GM18868 (cell line): ENCODE measurements around the gene LNX1.

Experiments
- ATAC-seq: cut with Tn5 transposase; IDR thresholded peaks from one replicate; pipeline ENCODE4 v1.9.1; 2021; ENCODE audit warnings: mild to moderate bottlenecking, moderate library complexity; ENCODE audit not compliant: unreplicated experiment

The LNX1 gene

GRCh38 chr4:53575552-53575951 is 15.7 kb downstream of the LNX1 start:
- no peak for ATAC-seq

DNA sequence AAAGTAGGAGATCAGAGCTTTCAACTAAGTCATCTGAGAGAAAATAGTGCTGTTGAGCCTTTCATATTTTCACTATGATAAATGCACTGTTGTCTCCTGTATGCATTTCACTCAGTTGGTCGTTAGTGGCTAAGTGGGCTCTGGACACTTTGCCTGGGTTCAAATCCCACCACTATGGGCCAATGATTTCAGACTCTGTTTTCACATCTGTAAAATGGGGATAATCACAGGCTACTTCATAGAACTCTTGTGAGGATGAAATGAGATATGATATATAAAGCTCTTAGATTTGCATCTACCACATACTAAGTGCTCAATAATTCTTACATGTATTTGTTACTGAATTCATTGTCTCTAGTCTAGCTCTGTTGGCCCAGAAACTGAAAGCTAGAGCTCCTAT is 16.8 kb downstream of the LNX1 start:
- no peak for ATAC-seq

DNA sequence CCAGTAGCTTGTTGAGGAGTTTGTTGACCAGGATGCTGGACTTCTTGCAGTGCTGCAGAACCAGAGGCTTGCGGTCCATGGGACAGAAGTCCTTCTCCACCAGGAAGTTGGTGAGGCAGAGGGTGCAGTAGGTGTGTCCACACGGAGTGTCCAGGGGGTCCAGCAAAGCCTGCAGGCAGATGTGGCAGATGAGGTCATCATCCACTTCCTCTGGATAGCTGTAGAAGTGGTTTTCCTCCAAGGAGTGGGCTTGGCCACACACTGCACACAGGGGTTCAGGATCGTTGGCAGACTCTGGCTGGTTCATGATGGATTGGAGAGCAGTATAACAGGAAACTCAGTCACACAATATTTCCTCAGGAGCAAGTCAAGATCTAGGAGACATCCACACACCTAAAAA is 17.6 kb downstream of the LNX1 start:
- ATAC-seq, result no peak

- ATAC-seq, result no peak
Observed at GRCh38 chr4:53572600-53572994, 18.7 kb downstream of the LNX1 start.

GRCh38 chr4:53571936-53572599 is 19.2 kb downstream of the LNX1 start:
- ATAC-seq, result no peak

DNA sequence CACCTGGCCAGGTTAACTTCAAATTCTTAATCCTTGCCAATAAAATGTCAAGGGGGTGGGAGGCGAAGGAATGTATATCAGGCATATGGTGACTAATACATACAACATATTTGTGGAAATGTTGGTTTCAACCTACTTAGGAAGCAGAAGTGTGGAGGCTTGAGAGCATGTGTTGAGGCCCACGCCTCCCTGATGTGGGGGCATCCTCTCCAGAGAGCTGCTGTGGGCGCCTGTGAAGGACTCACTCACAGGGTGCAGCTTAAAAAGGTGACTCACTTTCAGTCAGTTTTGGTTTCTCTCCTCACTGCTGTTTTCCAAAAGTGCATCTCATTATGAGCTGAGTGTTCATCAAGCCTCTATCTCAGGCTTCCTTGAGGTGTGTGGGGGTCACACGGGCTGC is 27.5 kb downstream of the LNX1 start:
- peak; percentile 95 for ATAC-seq

DNA sequence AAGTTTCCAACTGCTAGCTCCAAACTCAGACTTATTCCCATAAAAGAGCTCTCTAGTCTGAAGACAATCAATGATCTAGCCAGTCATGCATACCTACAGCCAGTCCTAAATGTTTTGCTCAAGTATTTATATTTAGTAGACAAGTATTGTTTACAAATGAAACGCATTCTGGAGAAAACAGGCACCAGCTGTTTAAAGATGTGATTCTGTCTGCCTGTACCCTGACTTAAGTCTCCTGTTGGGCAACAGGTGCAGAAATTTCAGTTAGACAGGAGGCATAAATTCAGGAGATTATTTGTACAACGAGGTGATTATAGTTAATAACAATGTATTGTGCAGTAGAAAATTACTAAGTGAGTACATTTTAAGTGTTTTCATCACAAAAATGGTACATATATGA is 28.9 kb downstream of the LNX1 start:
- ATAC-seq, result no peak

DNA sequence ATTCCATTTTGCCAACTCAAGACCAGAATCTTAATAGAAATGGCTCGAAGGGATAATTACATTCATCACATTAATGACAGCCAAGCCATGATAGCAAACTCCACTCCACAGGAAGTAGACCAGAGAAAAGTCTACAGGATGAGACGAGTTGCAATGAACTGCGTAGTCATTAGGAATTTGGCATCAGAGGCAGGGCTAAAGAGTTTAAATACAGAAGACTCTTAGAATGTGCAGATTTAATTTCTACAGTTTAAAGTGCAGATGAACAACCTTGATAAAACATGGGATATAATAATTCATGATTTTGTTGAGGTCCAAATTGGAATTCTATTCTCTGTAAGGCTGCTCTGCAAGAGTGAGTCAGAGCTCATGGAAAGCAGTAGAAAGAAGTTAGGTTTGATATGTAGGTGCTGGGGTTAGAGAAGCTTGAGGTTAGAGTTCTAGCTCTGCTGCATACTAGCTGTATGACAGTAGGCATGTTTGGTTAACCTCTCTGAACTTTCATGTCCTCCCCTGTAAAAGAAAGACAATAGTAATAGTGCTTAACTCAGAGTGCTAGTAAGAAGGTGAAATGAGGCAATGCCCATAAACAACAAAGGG is 32.2 kb downstream of the LNX1 start:
- no peak for ATAC-seq

DNA sequence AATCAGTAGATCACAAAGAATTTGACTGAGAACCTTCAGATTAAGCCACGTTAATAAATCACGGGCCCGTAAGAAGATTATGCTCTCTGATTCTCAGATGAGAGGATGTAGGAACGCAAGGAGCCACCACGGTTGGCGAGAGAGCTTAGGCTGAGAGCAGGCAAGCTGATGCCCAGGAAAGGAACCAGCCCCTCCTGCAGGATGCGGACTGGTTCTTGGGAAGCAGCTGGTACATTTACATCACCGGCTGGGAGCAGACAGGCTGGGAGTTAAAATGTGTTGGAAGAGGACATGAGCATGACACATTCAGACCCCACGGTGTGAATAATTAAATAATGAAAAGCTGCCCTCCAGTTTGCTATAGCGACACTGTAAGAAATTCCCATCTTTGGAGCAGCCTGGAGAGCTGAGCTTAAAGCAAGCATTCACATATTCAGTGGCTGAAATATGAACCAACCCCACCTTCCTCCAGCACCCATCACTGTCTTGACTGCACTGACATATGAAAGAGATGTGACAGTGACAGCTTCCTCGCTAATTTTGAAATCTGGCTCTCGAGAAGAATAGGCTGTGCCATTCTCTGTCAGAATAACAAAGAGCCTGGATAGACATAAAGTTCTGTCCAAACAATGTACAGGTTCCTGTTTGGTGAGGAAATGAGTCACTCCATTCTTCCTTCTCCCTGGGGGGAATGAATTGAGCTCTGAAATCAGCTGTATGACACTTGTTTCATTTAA is 33.1 kb downstream of the LNX1 start:
- ATAC-seq, result no peak

GRCh38 chr4:53557669-53558064 is 33.6 kb downstream of the LNX1 start:
- no peak for ATAC-seq

DNA sequence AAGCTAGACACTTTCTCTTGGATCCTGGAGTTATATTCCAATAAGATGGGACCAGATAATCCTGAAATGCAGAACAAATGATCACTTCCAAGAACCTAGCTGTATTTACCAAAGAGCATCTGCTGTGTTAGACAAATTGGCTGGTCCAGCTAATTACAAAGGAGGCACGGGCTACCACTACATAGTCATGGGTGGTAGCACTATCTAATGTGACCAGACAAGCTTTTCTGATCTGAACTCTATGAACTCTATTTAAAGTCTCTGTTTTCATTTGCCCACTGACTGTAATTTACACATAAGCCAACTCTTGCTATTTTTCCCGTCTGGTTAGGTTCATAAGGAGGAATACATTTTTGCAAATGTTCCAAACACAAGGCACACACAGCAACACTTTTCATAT is 34.6 kb downstream of the LNX1 start:
- ATAC-seq, result no peak

GRCh38 chr4:53553486-53554210 is 37.6 kb downstream of the LNX1 start:
- ATAC-seq, result no peak

DNA sequence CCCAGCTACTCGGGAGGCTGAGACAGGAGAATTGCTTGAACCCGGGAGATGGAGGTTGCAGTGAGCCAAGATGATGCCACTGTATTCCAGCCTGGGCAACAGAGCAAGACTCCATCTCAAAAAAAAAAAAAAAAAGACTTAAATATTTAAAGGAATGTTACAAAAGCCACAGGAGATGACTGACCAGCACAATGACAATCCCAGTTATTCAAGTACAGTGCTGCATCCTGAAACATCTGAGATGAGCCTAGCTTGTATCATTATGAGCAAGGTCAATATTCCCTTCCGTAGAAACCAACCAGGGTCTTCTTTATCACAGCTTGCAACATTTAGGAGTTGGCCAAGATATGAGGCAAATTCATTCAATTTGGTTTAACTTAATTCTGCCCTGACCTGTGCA is 38.6 kb downstream of the LNX1 start:
- ATAC-seq, result no peak

DNA sequence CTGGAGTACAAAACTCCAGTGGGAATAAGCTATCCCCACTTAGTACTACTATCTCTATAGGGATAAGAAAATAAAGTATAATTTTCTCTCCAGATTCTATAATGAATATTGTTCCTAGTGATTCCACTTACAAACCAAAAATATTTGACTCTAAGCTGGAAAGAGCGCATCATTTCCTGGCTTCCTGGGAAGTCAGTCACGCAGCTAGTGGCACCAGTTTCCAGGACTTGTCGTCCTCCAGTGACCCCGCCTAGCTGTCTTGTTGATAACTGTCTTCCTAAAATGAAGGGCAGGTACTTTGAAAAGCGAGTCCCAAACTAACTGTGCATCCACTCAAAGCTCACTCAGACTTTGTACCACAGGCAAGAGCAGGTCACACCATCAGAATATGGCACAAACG is 39.3 kb downstream of the LNX1 start:
- no peak for ATAC-seq

DNA sequence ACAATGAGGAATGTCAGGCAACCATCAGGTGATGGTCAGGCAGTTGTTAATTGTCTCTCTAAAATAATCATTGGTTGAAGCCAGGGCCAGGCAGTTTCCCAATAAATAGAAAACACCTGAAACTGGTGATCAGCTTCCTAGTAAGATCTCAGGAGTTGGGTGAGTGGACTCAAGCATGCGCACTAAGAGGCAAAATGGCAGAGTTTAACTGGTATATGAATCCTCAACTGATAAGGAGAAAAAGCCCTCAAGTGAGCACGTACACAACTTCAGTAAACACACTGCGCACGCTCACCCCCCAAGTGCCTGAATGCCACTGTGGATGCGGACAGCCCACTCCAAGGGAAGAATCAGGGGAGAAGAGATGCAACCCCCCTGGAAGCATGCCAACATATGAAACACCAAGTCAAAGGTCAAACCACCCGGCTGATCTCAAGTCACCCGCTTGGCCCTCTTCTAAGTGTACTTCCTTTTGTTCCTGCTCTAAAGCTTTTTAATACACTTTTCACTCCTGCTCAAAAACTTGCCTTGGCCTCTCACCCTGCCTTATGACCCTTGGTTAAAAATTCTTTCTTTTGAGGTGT is 39.9 kb downstream of the LNX1 start:
- no peak for ATAC-seq

- ATAC-seq, result no peak
Observed at GRCh38 chr4:53548662-53549061, 42.6 kb downstream of the LNX1 start.

GRCh38 chr4:53547983-53548382 is 43.3 kb downstream of the LNX1 start:
- ATAC-seq, result no peak

- no peak for ATAC-seq
Observed at GRCh38 chr4:53545942-53546581, 45.2 kb downstream of the LNX1 start.

GRCh38 chr4:53545273-53545672 is 46.0 kb downstream of the LNX1 start:
- no peak for ATAC-seq

- ATAC-seq, result no peak
Observed at GRCh38 chr4:53543561-53543960, 47.7 kb downstream of the LNX1 start.
